PFSK-1 (cell line): ENCODE measurements around the gene PTGFRN.

Source experiments
- POLR2AphosphoS5 ChIP-seq: IDR thresholded peaks from 2 replicates; pipeline ENCODE4 v1.6.1; 2012; ENCODE audit warnings: low read depth, mild to moderate bottlenecking, control low read depth, low read length, moderate library complexity
- REST ChIP-seq, 2 experiments: IDR thresholded peaks; 2 replicates each; pipeline versions ENCODE4 v1.6.1 to v1.8.0; 2011 to 2012; ENCODE audit warnings: low read depth in 2 of 2, low read length in 2 of 2, control low read depth in 1 of 2, inconsistent platforms in 1 of 2, mild to moderate bottlenecking in 1 of 2, moderate library complexity in 1 of 2; ENCODE audit not compliant: insufficient read depth in 1 of 2
- SIN3A ChIP-seq: IDR thresholded peaks from 2 replicates; pipeline ENCODE4 v1.6.1; 2012; ENCODE audit warnings: mild to moderate bottlenecking, low read length, moderate library complexity, borderline replicate concordance; ENCODE audit not compliant: insufficient read depth
- TAF1 ChIP-seq: IDR thresholded peaks from 2 replicates; pipeline ENCODE4 v1.6.1; 2012; ENCODE audit warnings: low read length, control low read depth, borderline replicate concordance; ENCODE audit not compliant: insufficient read depth

- TF ChIP-seq SIN3A, result no peak
- TF ChIP-seq REST (IDR thresholded peaks at IDR 0.05; ENCODE audit: insufficient read depth in 1 of 2, low read depth in 2 of 2, low read length in 2 of 2), result no peak
- TF ChIP-seq TAF1, result no peak
- TF ChIP-seq POLR2AphosphoS5, result no peak
Measured at GRCh38 chr1:116962987-116963639, 53.4 kb downstream of the PTGFRN start.
